ENCODE measurements around the gene HNRNPAB.

HNRNPAB gene

DNA sequence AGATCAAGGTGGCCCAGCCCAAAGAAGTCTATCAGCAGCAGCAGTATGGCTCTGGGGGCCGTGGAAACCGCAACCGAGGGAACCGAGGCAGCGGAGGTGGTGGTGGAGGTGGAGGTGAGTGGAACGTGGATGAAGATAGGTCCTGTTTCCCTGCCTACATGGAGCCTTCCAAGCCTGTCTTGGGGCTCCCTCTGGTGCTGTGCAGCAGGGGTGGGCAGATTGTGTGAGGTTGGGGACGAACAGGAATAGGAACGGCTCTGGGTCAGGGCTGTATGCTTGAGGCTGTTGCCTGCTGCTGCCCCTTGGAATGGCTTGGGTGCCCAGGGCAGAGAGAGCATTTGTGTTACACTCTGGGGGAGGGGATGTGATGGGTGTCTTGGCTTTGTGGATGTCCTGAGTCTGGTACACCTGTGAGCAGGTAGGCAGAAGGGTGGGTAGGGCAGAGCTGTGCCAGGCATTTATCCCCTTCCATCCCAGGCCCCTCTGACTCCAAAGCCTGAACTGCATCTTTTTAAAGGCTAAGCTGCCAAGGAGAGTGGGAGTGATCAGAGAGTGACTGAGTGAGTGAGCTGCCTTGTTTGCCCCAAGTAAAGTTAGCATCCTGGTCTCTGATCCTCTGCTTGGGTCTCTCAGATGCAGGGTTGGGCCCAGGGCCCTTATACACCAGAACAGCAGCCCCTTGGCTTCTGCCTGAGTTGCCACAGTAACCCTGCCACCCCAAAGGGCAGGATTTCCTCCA, 5.2 kb downstream of the HNRNPAB start:
- H3K4me3 ChIP-seq (ENCODE audit: low read length) = no peak overlapping the region
- DNase-seq (ENCODE audit: low read depth, low spot score) = no peak

DNA sequence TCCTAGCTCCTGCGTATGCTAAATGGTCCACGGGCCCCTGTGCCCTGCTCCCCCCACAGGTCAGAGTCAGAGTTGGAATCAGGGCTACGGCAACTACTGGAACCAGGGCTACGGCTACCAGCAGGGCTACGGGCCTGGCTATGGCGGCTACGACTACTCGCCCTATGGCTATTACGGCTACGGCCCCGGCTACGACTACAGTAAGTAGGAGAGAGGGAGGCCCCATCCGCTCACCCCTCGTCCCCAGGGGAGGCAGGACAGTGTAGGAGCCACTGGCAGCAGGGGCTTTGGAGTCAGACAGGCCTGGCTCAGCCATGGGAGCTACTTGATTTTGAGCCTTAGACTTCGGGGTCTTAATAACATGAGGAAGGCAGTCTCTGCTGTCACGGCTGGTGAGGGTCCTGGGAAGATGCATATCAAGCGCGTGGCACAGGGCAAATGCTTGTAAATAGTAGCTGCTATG, 5.8 kb downstream of the HNRNPAB start:
- DNase-seq (ENCODE audit: low read depth, low spot score) = no peak
- H3K4me3 ChIP-seq (ENCODE audit: low read length) = no peak overlapping the region

DNA sequence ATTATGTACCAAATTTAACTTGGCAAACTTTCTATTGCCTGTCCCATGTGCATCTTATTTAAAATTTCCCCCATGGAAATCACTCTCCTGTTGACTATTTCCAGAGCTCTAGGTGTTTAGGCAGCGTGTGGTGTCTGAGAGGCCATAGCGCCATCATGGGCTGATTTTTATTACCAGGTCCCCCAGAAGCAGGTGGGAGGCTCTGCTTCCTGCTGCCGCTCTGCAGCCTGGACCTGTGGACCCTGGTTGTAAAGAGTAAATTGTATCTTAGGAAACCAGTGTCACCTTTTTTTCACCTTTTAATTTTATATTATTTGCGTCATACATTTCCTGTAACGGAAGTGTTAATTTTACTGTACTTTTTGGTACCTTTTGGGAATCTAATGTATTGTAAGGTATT, 6.4 kb downstream of the HNRNPAB start:
- H3K4me3 ChIP-seq (ENCODE audit: low read length) = no peak overlapping the region
- no peak for DNase-seq (ENCODE audit: low read depth, low spot score)

DNA sequence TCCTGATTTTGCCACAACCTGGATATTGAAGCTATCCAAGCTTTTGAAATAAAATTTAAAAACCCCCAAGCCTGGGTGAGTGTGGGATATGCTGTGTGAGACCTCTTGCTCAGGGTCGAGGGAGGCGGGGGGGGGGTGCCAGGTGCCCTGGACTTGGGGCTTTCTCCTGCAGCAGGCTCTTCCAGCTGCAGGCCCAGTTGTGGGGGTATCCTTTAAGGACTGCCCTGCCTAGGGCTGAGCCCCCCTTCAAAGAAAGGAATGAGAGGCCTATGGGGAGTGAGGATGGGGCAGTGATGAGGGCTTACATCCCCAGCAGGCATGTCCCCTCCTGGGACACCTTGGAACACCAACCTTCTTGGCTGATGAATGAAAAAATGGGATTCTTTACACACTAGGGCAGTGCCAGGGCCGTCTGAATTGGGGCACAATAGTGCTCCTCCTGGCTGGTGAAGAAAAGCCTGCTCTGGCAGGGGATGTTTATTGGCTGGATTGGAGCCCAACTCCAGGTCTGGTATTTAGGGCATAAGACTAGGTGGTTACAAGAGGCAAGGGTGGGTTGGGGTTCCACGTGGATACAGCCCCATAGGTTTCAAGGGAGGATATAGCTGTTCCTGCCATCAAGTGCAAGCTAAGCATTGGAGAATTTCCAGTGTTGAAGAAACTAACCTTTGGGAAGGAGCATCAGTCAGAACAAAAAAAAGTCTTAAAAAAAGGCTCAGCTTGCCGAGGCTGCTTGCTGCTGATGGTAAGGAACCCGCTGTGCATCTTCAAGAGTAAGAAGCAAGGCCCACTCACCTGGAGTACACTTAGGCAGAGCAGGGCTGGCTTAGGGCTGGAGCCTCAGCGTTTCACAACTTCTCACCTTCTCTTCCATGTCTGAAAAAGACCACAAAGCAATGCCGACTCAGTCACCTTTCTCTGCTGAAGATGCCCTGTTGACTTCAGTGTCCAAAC, 7.0 kb downstream of the HNRNPAB start:
- DNase-seq (ENCODE audit: low read depth, low spot score) = no peak
- H3K4me3 ChIP-seq (ENCODE audit: low read length) = no peak overlapping the region

DNA sequence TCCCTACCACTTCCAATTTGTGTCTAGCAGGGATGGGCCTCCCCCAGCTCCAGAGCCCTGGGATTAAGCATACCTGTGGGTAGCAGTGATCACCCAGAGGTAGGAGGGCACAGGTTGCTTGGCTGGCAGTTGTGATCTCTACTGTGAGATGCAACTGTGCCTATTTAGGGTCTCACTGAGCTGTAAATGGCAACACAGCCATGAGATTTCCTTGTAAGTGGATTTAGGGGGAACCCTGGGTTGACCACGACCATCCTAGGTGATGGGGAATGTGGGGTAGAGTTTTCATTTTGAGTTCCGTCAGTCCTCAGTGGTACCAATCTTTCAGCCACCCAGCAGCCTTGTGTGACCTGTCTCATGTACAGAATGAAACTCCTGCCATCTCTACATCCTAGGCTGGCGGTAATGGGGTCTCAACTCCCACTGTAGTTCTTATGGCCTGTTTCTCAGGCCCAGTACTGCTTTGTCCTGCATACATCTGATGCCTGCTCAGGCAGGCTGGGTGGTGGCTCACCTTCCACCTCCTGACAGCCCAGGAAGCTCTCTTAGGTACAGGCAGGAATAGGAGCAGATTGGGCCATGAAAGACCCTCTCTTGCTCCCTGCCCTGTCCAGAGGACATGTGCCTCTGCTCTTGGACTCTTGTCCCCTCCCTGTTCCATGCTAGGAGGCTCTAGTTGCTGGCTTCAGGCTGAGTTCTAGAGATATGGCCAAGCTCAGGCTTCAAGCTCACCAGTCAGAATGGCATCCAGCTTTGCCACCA, 8.1 kb downstream of the HNRNPAB start:
- DNase-seq (ENCODE audit: low read depth, low spot score) = no peak
- H3K4me3 ChIP-seq (ENCODE audit: low read length) = no peak overlapping the region

DNA sequence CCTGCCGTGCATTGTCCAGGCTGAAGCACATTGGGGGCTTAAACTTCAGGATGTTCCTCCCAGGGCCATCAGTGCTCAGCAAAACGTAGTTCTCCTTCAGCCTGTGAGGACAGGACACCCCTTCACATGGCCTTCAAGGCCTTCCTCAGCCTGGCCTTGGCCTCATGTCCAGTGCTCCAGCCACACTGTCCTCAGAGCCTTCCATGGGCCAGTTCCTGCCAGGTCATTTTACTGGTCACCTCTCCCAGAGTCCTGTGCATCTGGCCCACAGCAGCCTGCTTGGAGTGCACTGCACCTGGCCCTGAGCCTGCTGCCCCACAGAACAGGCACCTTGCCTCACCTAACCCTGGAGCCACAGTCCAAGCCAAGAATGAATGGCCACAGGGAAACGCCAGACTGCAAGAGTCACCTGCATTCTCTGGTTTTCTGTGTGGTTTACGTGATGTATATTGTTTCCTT, 8.7 kb downstream of the HNRNPAB start:
- H3K4me3 ChIP-seq (ENCODE audit: low read length) = no peak overlapping the region
- no peak for DNase-seq (ENCODE audit: low read depth, low spot score)

DNA sequence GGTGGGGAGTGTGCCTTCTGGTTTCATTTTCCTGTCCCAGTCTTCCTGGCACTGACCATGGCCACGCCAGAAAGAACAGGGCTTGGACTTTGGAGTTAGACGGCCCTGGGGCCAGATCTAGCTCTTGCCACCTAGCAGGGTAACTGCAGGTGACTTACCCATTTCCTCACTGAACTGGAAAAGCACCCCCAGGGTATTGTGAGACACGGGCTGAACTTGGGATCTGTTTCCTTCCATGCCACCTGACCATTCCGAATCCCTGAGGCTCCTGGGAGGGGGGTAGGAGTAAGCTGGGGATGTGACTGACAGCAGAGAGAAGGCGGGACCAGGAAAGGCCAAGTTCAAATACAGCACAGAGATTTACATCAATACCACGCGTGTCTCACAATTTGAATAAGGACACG, 9.4 kb downstream of the HNRNPAB start:
- no peak for DNase-seq (ENCODE audit: low read depth, low spot score)
- no peak overlapping the region for H3K4me3 ChIP-seq (ENCODE audit: low read length)

DNA sequence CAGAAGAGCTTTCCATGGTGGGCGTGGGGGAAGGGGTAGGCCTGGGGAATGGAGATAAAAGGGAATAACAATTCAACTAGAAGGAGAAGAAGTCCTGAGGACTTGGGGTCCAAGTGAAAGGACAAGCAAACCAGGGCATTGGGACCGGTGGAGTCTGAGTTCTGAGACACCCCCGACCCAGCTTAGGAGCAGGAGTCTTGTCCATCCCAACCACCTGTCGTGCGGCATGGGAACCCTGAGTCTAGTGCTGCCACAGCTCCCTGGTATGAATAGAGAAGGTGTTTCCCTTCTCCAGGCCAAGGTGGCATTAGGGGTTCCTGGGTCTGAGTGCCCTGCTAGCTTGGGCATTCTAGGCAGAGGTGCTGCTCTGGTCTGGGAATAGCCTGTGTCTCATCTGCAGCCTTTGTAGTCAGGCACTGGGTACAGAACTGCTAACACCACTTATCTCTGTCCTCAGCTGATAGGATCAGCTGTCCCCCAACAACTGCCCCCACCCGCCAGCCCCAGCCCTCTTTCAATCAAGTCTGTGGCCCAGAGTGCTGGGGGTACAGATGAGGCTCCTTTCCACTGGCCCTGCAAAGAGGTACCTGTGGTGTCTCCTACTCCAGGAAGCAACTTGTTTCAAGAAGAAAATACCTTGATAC, 9.9 kb downstream of the HNRNPAB start:
- no peak for DNase-seq (ENCODE audit: low read depth, low spot score)

DNA sequence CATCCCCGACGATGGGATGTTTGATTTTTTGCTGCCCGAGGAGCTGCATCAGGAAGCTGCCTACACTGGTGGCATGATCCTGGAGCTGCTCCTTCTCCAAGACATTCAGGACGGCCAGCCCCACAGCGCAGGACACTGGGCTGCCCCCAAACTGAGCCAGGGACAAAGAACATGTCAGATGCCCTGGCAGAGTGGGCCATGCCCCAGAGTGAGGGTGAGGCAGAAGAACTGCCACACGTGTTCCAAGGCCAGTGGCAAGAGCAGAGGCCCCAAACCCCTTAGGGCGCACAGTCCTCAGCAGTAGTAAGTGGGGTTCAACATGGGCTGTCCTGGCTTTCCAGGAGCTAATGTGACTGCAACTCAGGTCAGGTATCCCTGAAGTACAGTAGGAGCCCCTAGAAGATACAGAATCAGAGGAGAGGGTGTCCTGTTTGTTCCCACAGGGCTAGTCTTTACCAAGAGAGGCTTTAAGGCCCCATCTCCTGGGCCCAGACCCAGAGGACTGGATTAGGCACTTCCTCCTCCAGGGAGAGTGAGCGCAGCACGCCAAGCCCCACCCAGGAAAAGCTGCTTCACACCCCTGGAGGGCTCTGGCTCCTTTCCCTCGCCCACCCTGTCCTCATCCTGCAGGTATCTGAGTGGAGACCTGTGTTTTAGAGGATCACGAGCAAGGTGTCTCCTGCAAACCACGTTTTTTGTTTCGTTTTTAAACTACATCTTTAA, 11.1 kb downstream of the HNRNPAB start:
- no peak overlapping the region for H3K4me3 ChIP-seq (ENCODE audit: low read length)
- DNase-seq (ENCODE audit: low read depth, low spot score) = no peak

More for the DNA sequence above, 9.9 kb downstream of the HNRNPAB start:
- H3K4me3 ChIP-seq (ENCODE audit: low read length) = no peak overlapping the region

DNA sequence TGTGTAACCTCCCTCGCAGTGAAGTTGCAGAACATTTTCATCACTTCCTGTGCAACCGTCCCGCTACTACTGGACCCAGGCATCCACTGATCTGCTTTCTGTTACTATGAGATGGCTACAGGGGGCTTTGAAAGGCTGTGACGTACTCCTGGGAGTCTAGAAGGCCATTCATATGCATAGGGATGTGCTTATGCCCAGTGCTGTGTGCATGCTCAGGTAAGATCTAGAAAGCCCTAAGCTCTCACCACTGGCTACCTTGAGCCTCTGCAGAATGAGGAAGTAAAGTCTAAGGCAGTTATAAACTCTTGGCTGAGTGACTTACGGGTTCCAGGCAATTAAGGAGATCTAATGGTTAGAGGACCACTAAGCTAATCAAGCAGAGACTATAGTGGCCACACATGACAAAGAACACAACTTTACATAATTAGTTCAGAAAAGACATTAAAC, 11.8 kb downstream of the HNRNPAB start:
- H3K4me3 ChIP-seq (ENCODE audit: low read length) = no peak overlapping the region
- no peak for DNase-seq (ENCODE audit: low read depth, low spot score)

DNA sequence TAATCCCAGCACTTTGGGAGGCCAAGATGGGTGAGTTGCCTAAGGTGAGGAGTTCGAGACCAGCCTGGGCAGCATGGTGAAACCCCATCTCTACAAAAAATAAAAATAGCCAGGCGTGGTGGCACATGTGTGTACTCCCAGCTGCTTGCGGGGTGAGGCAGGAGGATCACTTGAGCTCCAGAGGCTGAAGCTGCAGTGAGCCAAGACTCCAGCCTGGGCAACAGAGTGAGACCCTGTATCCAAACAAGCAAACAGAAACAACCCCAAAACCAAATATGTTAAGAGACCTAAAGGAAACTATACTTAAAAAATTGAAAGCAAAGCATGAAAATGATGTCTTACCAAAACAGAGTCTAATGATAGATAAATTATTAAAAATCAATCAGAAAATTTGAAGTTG, 12.4 kb downstream of the HNRNPAB start:
- DNase-seq (ENCODE audit: low read depth, low spot score) = no peak
- no peak overlapping the region for H3K4me3 ChIP-seq (ENCODE audit: low read length)

DNA sequence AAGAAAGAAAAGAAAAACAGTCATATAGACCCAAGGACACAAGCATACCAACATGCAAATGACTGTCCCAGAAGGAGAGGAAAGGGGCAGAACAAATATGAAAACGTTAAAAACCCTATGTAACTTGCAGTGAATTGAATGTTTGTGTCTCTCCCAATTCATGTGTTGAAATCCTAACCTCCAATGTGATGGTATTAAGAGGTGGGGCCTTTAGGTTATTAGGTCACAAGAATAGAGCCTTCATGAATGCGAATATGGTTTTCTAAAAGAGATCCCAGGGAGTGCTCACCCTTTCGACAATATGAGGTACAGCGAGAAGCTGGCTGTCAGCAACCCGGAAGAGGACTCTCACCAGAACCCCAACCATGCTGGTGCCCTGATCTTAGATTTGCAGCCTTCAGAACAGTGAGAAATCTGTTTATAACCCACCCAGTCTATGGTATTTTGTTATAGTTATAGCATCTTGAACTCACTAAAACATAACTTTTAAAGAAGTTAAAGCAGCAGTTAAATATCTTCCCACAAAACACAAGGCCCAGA, 14.0 kb downstream of the HNRNPAB start:
- no peak for DNase-seq (ENCODE audit: low read depth, low spot score)
- H3K4me3 ChIP-seq (ENCODE audit: low read length) = no peak overlapping the region

DNA sequence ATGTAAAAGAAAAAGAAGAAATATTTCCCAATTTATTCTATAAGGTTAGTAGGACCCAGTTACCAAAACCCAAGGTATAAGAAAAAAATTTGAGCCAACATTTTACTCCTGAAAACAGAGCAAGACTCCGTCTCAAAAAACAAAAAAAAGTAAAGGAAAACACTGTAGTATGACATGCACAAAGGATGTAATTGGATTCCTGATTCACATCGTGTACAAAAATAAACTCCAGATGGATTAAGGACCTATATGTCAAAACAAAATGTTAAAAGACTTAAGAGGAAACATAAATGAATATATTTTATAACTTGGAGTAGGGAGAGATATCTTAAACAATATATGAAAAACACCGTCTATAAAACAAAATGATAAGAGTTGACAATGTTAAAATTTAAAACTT, 14.5 kb downstream of the HNRNPAB start:
- H3K4me3 ChIP-seq (ENCODE audit: low read length) = no peak overlapping the region
- DNase-seq (ENCODE audit: low read depth, low spot score) = no peak

DNA sequence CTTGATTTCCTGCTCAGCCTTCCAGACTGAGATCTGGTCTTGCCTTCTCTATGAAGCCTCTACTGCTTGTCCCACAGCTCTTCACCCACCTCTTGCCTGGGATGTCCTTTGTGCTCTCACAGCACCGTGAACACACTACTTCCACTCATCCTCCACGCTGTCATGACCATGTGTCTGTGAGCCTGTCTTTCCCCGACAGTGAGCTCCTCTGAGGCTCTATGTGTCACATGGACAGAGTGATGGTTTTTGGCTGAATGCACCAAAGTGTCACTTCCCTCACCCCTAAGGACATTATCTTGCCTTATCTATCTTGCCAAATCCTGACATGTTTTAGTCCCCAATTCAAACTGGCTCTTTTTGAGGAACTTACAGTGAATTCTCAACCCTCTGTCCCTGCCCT, 16.9 kb downstream of the HNRNPAB start:
- DNase-seq (ENCODE audit: low read depth, low spot score) = no peak

DNA sequence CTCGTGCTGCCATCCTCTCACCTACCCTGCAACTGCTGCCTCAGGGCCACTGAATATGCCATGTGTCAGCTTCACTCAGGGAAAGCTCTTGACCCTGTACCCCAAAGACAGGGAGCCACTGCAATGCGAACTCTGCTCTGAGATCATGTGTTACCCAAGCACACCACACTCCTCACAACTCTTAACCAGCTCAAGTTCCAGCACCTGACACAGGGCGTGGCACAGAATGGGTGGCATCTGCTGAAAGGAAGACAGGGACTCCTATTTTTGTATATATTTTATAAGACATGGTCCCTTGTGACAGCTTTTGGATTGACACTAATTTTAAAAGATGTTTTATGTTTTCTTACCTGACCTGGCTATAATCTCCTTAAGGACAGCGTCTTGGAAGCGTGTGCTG, 17.5 kb downstream of the HNRNPAB start:
- no peak for DNase-seq (ENCODE audit: low read depth, low spot score)
- H3K4me3 ChIP-seq (ENCODE audit: low read length) = no peak overlapping the region

More for the DNA sequence above, 16.9 kb downstream of the HNRNPAB start:
- no peak overlapping the region for H3K4me3 ChIP-seq (ENCODE audit: low read length)

DNA sequence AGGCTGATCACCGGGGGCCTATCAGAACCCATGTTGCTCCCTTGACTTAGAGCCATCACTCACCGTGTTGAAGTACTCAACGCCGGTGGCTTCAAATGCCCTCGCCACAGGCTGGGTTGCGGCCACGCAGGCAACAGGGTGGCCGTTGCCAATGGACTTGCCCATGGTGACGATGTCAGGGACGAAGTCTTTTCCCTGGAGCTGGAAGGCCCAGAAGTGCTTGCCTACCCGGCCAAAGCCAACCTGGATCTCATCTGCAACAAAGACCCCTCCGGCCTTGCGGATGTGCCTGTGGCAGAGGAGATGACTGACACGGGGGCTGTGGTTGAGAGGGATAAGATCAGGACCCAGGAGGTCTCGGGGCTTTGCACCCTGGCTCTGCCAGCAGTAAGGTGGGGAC, 18.0 kb downstream of the HNRNPAB start:
- H3K4me3 ChIP-seq (ENCODE audit: low read length) = no peak overlapping the region
- DNase-seq (ENCODE audit: low read depth, low spot score) = no peak

DNA sequence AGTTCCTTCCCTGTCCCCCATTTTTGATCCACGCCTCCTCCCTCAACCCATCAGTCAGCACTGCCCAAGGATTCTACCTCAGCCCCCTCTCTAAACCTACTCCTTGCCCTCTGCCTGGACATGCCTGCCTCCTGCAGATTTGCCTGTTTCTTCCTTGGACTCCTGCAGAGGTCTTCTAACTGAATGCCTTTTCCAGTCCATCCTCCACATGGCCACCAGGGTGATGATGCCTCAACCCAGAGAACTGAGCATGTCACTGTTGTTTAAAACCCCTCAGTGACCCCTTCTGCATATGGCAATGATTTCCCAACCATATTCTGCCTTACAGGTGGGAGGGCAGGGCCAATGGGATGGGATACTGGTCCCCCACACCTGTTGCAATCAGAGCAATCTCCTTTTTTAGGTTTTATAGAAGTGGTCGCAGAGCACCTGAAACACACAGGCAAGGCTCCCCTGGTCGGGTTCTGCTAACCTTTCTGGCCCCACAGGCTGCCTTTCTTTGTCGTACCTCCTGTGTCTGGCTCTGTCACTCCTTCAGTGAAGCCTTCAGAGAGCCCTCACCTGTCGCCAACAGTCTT, 19.0 kb downstream of the HNRNPAB start:
- no peak overlapping the region for H3K4me3 ChIP-seq (ENCODE audit: low read length)

DNA sequence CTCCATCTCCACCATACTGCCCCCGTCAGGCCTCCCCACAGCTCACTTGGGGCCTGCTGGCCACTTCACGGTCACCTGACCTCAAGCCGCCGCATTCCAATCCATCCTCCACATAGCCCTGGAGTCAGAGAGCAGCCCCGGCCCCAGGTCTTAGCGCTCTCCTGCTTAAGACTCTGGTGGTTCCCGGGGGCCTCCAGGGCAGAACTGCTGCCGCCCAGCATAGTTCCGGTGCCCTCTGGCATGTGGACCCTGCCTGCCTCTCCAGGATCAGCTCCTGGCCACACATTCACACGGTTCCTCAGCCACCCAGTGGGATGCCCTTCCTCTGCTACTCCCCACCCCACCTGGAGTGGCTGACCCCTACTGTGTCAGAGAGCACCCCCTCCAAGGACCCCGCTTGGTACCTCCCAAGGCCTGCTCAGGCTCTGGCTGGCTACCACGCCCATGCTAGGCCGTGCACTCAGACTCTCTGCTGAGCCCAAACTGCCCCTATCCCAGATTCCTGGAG, 19.5 kb downstream of the HNRNPAB start:
- DNase-seq (ENCODE audit: low read depth, low spot score) = no peak

More for the DNA sequence above, 19.0 kb downstream of the HNRNPAB start:
- no peak for DNase-seq (ENCODE audit: low read depth, low spot score)

More for the DNA sequence above, 19.5 kb downstream of the HNRNPAB start:
- no peak overlapping the region for H3K4me3 ChIP-seq (ENCODE audit: low read length)

Data from Jurkat, Clone E6-1 (cell line).